Measurements from ENCODE around the gene GLIS1. TPM values are rescaled to one million over a fixed set of nuclear protein-coding genes. Genes with fewer than 3 reads are reported as not detected.

The GLIS1 gene
- total RNA-seq, 1 experiment from 2014 or later, result 0.24 TPM

- no peak overlapping the region for H3K27ac Mint-ChIP-seq
- H3K36me3 Mint-ChIP-seq, result no peaks in the 10 kb centered on the region
- ChIA-PET CTCF (interaction anchor here (2.9 to 3.4 kb wide), 2 partner anchors 10 to 78 kb away, joined by 10 to 12 read pairs; no protein-coding TSS in a partner anchor), POLR2A (no interaction called here)
- H3K4me1 Mint-ChIP-seq, result peaks cover 6% of the 10 kb centered on the region; the same call in 1 of the 2 replicates
- H3K4me3 Mint-ChIP-seq, result no peak overlapping the region
- no peaks in the 10 kb centered on the region; the same call in 1 of the 2 replicates for H3K27me3 Mint-ChIP-seq (ENCODE audit: low read depth)
- peaks cover under 1% of the 10 kb centered on the region; the same call in 1 of the 2 replicates for H3K9me3 Mint-ChIP-seq
- TF ChIP-seq GRHL2 (CRISPR knock-in tag; IDR thresholded peaks at IDR 0.05; ENCODE audit: insufficient replicate concordance, severe bottlenecking) (no peak), ZMAT4 (CRISPR knock-in tag; IDR thresholded peaks at IDR 0.05) (no peak), SMAD4 (CRISPR knock-in tag; IDR thresholded peaks at IDR 0.05) (no peak), TEAD4 (CRISPR knock-in tag; IDR thresholded peaks at IDR 0.05) (no peak), NR3C1 (CRISPR knock-in tag; conservative IDR thresholded peaks at IDR 0.05; ENCODE audit: low read depth) (no peak), ELF4 (CRISPR knock-in tag; IDR thresholded peaks at IDR 0.05; ENCODE audit: low read depth) (no peak), CREM (CRISPR knock-in tag; IDR thresholded peaks at IDR 0.05) (no peak), ZNF263 (CRISPR knock-in tag; IDR thresholded peaks at IDR 0.05; ENCODE audit: low read depth) (no peak), ZNF423 (CRISPR knock-in tag; IDR thresholded peaks at IDR 0.05) (no peak)
- ATAC-seq (no peak), DNase-seq (ENCODE audit: low spot score) (no peak)
Observed at GRCh38 chr1:53604291-53604919, 134.6 kb downstream of the GLIS1 start.

GRCh38 chr1:53603431-53603830 lies 135.5 kb downstream of the GLIS1 start:
- H3K36me3 Mint-ChIP-seq, result no peaks in the 10 kb centered on the region
- no peak overlapping the region for H3K4me3 Mint-ChIP-seq
- peaks cover 6% of the 10 kb centered on the region; the same call in 1 of the 2 replicates for H3K4me1 Mint-ChIP-seq
- CTCF ChIA-PET, result interaction anchor here (2.9 kb wide), 1 partner anchor 9 kb away, joined by 10 read pairs; no protein-coding TSS in a partner anchor
- no peak overlapping the region for H3K27ac Mint-ChIP-seq
- H3K9me3 Mint-ChIP-seq, result no peaks in the 10 kb centered on the region
- POLR2A ChIA-PET, result no interaction called here
- no peak for DNase-seq (ENCODE audit: low spot score)
- no peak for ATAC-seq
- no peaks in the 10 kb centered on the region; the same call in 1 of the 2 replicates for H3K27me3 Mint-ChIP-seq (ENCODE audit: low read depth)
- no peak for TF ChIP-seq EMX1 (CRISPR knock-in tag; IDR thresholded peaks at IDR 0.05)
- no peak for TF ChIP-seq CBFB (CRISPR knock-in tag; IDR thresholded peaks at IDR 0.05; ENCODE audit: low read depth)
- TF ChIP-seq ZNF281 (CRISPR knock-in tag; IDR thresholded peaks at IDR 0.05), result no peak
- no peak for TF ChIP-seq FOXK1 (CRISPR knock-in tag; IDR thresholded peaks at IDR 0.05)
- no peak for TF ChIP-seq ZNF532 (CRISPR knock-in tag; IDR thresholded peaks at IDR 0.05; ENCODE audit: borderline replicate concordance)
- TF ChIP-seq MAX (CRISPR knock-in tag; IDR thresholded peaks at IDR 0.05), result no peak
- TF ChIP-seq ERG (CRISPR knock-in tag; IDR thresholded peaks at IDR 0.05), result no peak
- no peak for TF ChIP-seq ZMAT4 (CRISPR knock-in tag; IDR thresholded peaks at IDR 0.05)
- no peak for TF ChIP-seq NFATC4 (CRISPR knock-in tag; IDR thresholded peaks at IDR 0.05)
- no peak for TF ChIP-seq TCF7 (CRISPR knock-in tag; IDR thresholded peaks at IDR 0.05; ENCODE audit: low read depth)
- TF ChIP-seq SOX15 (CRISPR knock-in tag; IDR thresholded peaks at IDR 0.05), result no peak
- TF ChIP-seq CTCF (IDR thresholded peaks at IDR 0.05), result no peak
- no peak for TF ChIP-seq GABPB1 (CRISPR knock-in tag; IDR thresholded peaks at IDR 0.05)
- TF ChIP-seq ZNF219 (CRISPR knock-in tag; IDR thresholded peaks at IDR 0.05; ENCODE audit: borderline replicate concordance), result no peak
- TF ChIP-seq FOXJ3 (CRISPR knock-in tag; IDR thresholded peaks at IDR 0.05; ENCODE audit: borderline replicate concordance), result no peak
- TF ChIP-seq RELA (CRISPR knock-in tag; IDR thresholded peaks at IDR 0.05; ENCODE audit: borderline replicate concordance), result no peak
- no peak for TF ChIP-seq NR3C1 (CRISPR knock-in tag; conservative IDR thresholded peaks at IDR 0.05; ENCODE audit: low read depth)
